Activated T-cell treated with anti-CD3 and anti-CD28 coated beads, Interleukin-2, amount 50 U/mL, for 4 hours (primary cell): ENCODE results near the gene G3BP1. TPM values are rescaled to one million over a fixed set of nuclear protein-coding genes. Genes with fewer than 3 reads are reported as not detected.
"Not testable (repeated sequence)": the region's sequence is repeated elsewhere in the genome, so short reads cannot be mapped to it uniquely, and the experiment has no call there.

ENCODE experiments used
- ATAC-seq, 2 donors: fragments of 200-7000 bp; cut with Tn5 transposase; one replicate each; pipeline ENCODE4 v1.10.0; 2021
- DNase-seq: peaks from one replicate; pipeline ENCODE4 v3.0.0-alpha.2; 2020
- H3K27me3 Mint-ChIP-seq: one replicate; pipeline ENCODE4 v1.8.0; 2021; ENCODE audit warnings: low read depth, mixed read lengths
- H3K36me3 Mint-ChIP-seq: one replicate; pipeline ENCODE4 v1.8.0; 2022; ENCODE audit warnings: mixed read lengths; ENCODE audit not compliant: insufficient read depth
- H3K4me1 Mint-ChIP-seq: one replicate; pipeline ENCODE4 v1.8.0; 2021; ENCODE audit warnings: low read depth, mixed read lengths
- H3K4me3 Mint-ChIP-seq: one replicate; pipeline ENCODE4 v1.8.0; 2021; ENCODE audit warnings: mild to moderate bottlenecking, moderate library complexity, mixed read lengths
- H3K9me3 Mint-ChIP-seq: one replicate; pipeline ENCODE4 v1.8.0; 2021; ENCODE audit warnings: mixed read lengths
- total RNA-seq, 3 donors: library from RNA; stranded (reverse); gene quantifications; one replicate each; pipeline ENCODE4 v1.2.1, GENCODE V29; 2021

Gene G3BP1
- total RNA-seq, 3 donors from 2014 or later: 532 to 555 (median 540) TPM

- H3K4me3 Mint-ChIP-seq: no peak overlapping the region
- ATAC-seq: peak; percentile 21 to 30
- no peaks in the 10 kb centered on the region for H3K27me3 Mint-ChIP-seq
- H3K36me3 Mint-ChIP-seq: peaks cover 23% of the 10 kb centered on the region
- peaks cover 29% of the 10 kb centered on the region for H3K4me1 Mint-ChIP-seq
- DNase-seq: peak; percentile 53
- no peaks in the 10 kb centered on the region for H3K9me3 Mint-ChIP-seq
Measured at GRCh38 chr5:151770383-151771258, 1.1 kb upstream of the G3BP1 start.

GRCh38 chr5:151772029-151772845 is 483 bp downstream of the G3BP1 start:
- Mint-ChIP-seq H3K27me3 (no peaks in the 10 kb centered on the region), H3K36me3 (peaks cover 35% of the 10 kb centered on the region), H3K4me1 (peaks cover 43% of the 10 kb centered on the region), H3K4me3 (peak overlapping the region; percentile 88), H3K9me3 (no peaks in the 10 kb centered on the region)
- peak in 1 of 2 donors; percentile 2 for ATAC-seq
- peak; percentile 28 for DNase-seq

GRCh38 chr5:151772846-151773561 is 1.2 kb downstream of the G3BP1 start:
- H3K4me1 Mint-ChIP-seq: peaks cover 50% of the 10 kb centered on the region
- H3K36me3 Mint-ChIP-seq: peaks cover 43% of the 10 kb centered on the region
- ATAC-seq: no peak
- H3K4me3 Mint-ChIP-seq: peak overlapping the region; percentile 88
- H3K27me3 Mint-ChIP-seq: no peaks in the 10 kb centered on the region
- DNase-seq: no peak
- H3K9me3 Mint-ChIP-seq: no peaks in the 10 kb centered on the region

- no peaks in the 10 kb centered on the region for H3K27me3 Mint-ChIP-seq
- peak overlapping the region; percentile 88 for H3K4me3 Mint-ChIP-seq
- peaks cover 57% of the 10 kb centered on the region for H3K4me1 Mint-ChIP-seq
- DNase-seq: no peak
- no peaks in the 10 kb centered on the region for H3K9me3 Mint-ChIP-seq
- H3K36me3 Mint-ChIP-seq: peaks cover 46% of the 10 kb centered on the region
- no peak for ATAC-seq
Measured at GRCh38 chr5:151773951-151774350, 2.2 kb downstream of the G3BP1 start.

- DNase-seq (no peak), ATAC-seq (no peak)
- Mint-ChIP-seq H3K4me1 (peaks cover 66% of the 10 kb centered on the region), H3K4me3 (peak overlapping the region; percentile 88), H3K9me3 (no peaks in the 10 kb centered on the region), H3K27me3 (no peaks in the 10 kb centered on the region), H3K36me3 (peaks cover 56% of the 10 kb centered on the region)
Measured at GRCh38 chr5:151775025-151775606, 3.4 kb downstream of the G3BP1 start.

- DNase-seq (no peak), ATAC-seq (peak in 1 of 2 donors; percentile 16)
- no peaks in the 10 kb centered on the region for H3K27me3 Mint-ChIP-seq
- peaks cover 89% of the 10 kb centered on the region for H3K4me1 Mint-ChIP-seq
- H3K36me3 Mint-ChIP-seq: peaks cover 43% of the 10 kb centered on the region
- H3K4me3 Mint-ChIP-seq: peak overlapping the region; percentile 39
- H3K9me3 Mint-ChIP-seq: no peaks in the 10 kb centered on the region
Measured at GRCh38 chr5:151779531-151780125, 7.9 kb downstream of the G3BP1 start.

- ATAC-seq (no peak), DNase-seq (no peak)
- Mint-ChIP-seq H3K9me3 (no peaks in the 10 kb centered on the region), H3K36me3 (peaks cover 36% of the 10 kb centered on the region), H3K27me3 (no peaks in the 10 kb centered on the region), H3K4me1 (peaks cover 88% of the 10 kb centered on the region), H3K4me3 (peak overlapping the region; percentile 29)
Measured at GRCh38 chr5:151780348-151780747, 8.6 kb downstream of the G3BP1 start.

GRCh38 chr5:151781201-151781600 is 9.4 kb downstream of the G3BP1 start:
- H3K4me3 Mint-ChIP-seq: no peak overlapping the region
- H3K36me3 Mint-ChIP-seq: peaks cover 29% of the 10 kb centered on the region
- H3K9me3 Mint-ChIP-seq: no peaks in the 10 kb centered on the region
- peaks cover 87% of the 10 kb centered on the region for H3K4me1 Mint-ChIP-seq
- DNase-seq: no peak
- no peaks in the 10 kb centered on the region for H3K27me3 Mint-ChIP-seq
- no peak for ATAC-seq

GRCh38 chr5:151783664-151784063 is 11.9 kb downstream of the G3BP1 start:
- not testable (repeated sequence) for H3K9me3 Mint-ChIP-seq, ATAC-seq, H3K27me3 Mint-ChIP-seq, DNase-seq, H3K4me3 Mint-ChIP-seq
- peaks cover 70% of the 10 kb centered on the region for H3K4me1 Mint-ChIP-seq
- H3K36me3 Mint-ChIP-seq: peaks cover 16% of the 10 kb centered on the region

- no peak for ATAC-seq
- Mint-ChIP-seq H3K4me1 (peaks cover 66% of the 10 kb centered on the region), H3K36me3 (peaks cover 16% of the 10 kb centered on the region), H3K4me3 (no peak overlapping the region), H3K27me3 (no peaks in the 10 kb centered on the region), H3K9me3 (no peaks in the 10 kb centered on the region)
- DNase-seq: no peak
Measured at GRCh38 chr5:151784141-151784540, 12.4 kb downstream of the G3BP1 start.

- Mint-ChIP-seq H3K9me3 (no peaks in the 10 kb centered on the region), H3K4me1 (peaks cover 46% of the 10 kb centered on the region), H3K27me3 (no peaks in the 10 kb centered on the region), H3K4me3 (no peak overlapping the region), H3K36me3 (peaks cover 24% of the 10 kb centered on the region)
- no peak for ATAC-seq
- no peak for DNase-seq
Measured at GRCh38 chr5:151786468-151786867, 14.7 kb downstream of the G3BP1 start.

GRCh38 chr5:151787817-151788216 is 16.1 kb downstream of the G3BP1 start:
- no peaks in the 10 kb centered on the region for H3K9me3 Mint-ChIP-seq
- H3K27me3 Mint-ChIP-seq: no peaks in the 10 kb centered on the region
- H3K36me3 Mint-ChIP-seq: peaks cover 31% of the 10 kb centered on the region
- H3K4me3 Mint-ChIP-seq: no peak overlapping the region
- DNase-seq (no peak), ATAC-seq (no peak)
- H3K4me1 Mint-ChIP-seq: peaks cover 35% of the 10 kb centered on the region

- peaks cover 16% of the 10 kb centered on the region for H3K4me1 Mint-ChIP-seq
- no peak for DNase-seq
- no peaks in the 10 kb centered on the region for H3K27me3 Mint-ChIP-seq
- no peak overlapping the region for H3K4me3 Mint-ChIP-seq
- H3K9me3 Mint-ChIP-seq: no peaks in the 10 kb centered on the region
- H3K36me3 Mint-ChIP-seq: peaks cover 59% of the 10 kb centered on the region
- ATAC-seq: no peak
Measured at GRCh38 chr5:151793358-151793757, 21.6 kb downstream of the G3BP1 start.
